ENCODE results near the gene ST6GAL1.

DNA sequence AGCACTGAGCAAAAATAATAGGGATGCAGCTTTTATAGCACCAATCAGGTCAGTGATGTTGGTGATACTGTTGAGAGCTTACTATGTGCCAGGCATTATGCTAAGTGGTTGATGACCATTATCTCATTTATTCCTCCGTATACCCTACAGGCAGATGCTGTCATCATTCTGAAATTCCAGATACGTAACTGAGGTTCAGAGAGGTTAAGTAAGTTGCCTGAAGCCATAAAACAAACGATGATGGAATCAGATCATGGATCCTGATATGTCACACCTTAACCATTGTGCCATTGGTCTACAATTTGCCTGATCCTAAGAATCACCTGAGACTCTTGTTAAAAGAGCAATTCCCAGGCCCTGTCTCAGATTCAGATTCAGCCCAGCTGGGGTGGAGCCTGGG lies 49.5 kb downstream of the ST6GAL1 start:
- TF ChIP-seq, protein P1, sequence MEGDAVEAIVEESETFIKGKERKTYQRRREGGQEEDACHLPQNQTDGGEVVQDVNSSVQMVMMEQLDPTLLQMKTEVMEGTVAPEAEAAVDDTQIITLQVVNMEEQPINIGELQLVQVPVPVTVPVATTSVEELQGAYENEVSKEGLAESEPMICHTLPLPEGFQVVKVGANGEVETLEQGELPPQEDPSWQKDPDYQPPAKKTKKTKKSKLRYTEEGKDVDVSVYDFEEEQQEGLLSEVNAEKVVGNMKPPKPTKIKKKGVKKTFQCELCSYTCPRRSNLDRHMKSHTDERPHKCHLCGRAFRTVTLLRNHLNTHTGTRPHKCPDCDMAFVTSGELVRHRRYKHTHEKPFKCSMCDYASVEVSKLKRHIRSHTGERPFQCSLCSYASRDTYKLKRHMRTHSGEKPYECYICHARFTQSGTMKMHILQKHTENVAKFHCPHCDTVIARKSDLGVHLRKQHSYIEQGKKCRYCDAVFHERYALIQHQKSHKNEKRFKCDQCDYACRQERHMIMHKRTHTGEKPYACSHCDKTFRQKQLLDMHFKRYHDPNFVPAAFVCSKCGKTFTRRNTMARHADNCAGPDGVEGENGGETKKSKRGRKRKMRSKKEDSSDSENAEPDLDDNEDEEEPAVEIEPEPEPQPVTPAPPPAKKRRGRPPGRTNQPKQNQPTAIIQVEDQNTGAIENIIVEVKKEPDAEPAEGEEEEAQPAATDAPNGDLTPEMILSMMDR (IDR thresholded peaks at IDR 0.05): no peak
- TF ChIP-seq POLR2A (IDR thresholded peaks at IDR 0.05) (no peak), EP300 (IDR thresholded peaks at IDR 0.05) (no peak)
